HEK293 (cell line): ENCODE results near the gene GHRH.

ENCODE experiments used
- CTCF ChIA-PET: fragments of 350-600 bp; formaldehyde crosslinking; extraction: SDS; loops from one replicate; lab custom pipeline; 2021; ENCODE audit warnings: antibody characterized with exemption; lab: Yijun Ruan, JAX
- POLR2A ChIA-PET: fragments of 300-600 bp; formaldehyde crosslinking; extraction: SDS; loops from one replicate; lab custom pipeline; 2020; ENCODE audit warnings: antibody characterized with exemption, inconsistent platforms; lab: Yijun Ruan, JAX
- H3K27ac ChIP-seq: fragments of 200-500 bp; sonication (Bioruptor generic); 2 replicates; pipeline ENCODE4 v1.5.1; 2014; ENCODE audit warnings: low read depth, low read length, control low read depth, inconsistent platforms; ENCODE audit errors: extremely low read depth
- H3K36me3 ChIP-seq, 2 experiments: fragments of 200-500 bp in 1 of 2; sonication (Bioruptor generic) in 1 of 2; 1 replicate in 1 of 2; 2 replicates in 1 of 2; pipeline ENCODE4 v1.5.1; 2014 to 2017; ENCODE audit warnings: inconsistent platforms in 2 of 2, low read length in 2 of 2; ENCODE audit not compliant: control insufficient read depth in 2 of 2, insufficient read depth in 1 of 2
- H3K4me1 ChIP-seq: fragments of 200-500 bp; sonication (Bioruptor generic); 2 replicates; pipeline ENCODE4 v1.5.1; 2014; ENCODE audit warnings: mild to moderate bottlenecking, low read length, inconsistent platforms; ENCODE audit not compliant: control insufficient read depth, insufficient read depth
- H3K4me3 ChIP-seq: 2 replicates; pipeline ENCODE4 v1.5.1; 2011; ENCODE audit warnings: low read depth, mild to moderate bottlenecking, control low read depth, low read length, moderate library complexity
- H3K9me3 ChIP-seq: fragments of 200-500 bp; sonication (Bioruptor generic); 2 replicates; pipeline ENCODE4 v1.5.1; 2014; ENCODE audit warnings: low read depth, low read length, inconsistent platforms; ENCODE audit not compliant: control insufficient read depth, insufficient read depth
- ATF2 ChIP-seq: fragments of 450-650 bp; formaldehyde crosslinking; IDR thresholded peaks from 2 replicates; pipeline ENCODE4 v1.5.1; 2016; ENCODE audit warnings: missing biosample characterization, missing genetic modification characterization, low read depth
- EGR2 ChIP-seq: fragments of 450-650 bp; formaldehyde crosslinking; IDR thresholded peaks from 2 replicates; pipeline ENCODE4 v1.5.1; 2016; ENCODE audit warnings: low read depth, missing biosample characterization, missing genetic modification characterization
- GLIS1 ChIP-seq: fragments of 450-650 bp; formaldehyde crosslinking; IDR thresholded peaks from 2 replicates; pipeline ENCODE4 v1.5.1; 2016; ENCODE audit warnings: missing biosample characterization, missing genetic modification characterization
- SCRT2 ChIP-seq: fragments of 450-650 bp; formaldehyde crosslinking; IDR thresholded peaks from 2 replicates; pipeline ENCODE4 v1.5.1; 2016; ENCODE audit warnings: missing biosample characterization, missing genetic modification characterization
- SP2 ChIP-seq: fragments of 450-650 bp; formaldehyde crosslinking; IDR thresholded peaks from 2 replicates; pipeline ENCODE4 v1.5.1; 2016; ENCODE audit warnings: missing biosample characterization, missing genetic modification characterization
- TSHZ1 ChIP-seq: fragments of 450-650 bp; formaldehyde crosslinking; IDR thresholded peaks from 2 replicates; pipeline ENCODE4 v1.5.1; 2016; ENCODE audit warnings: missing biosample characterization, missing genetic modification characterization, borderline replicate concordance
- ZBTB21 ChIP-seq: fragments of 450-650 bp; formaldehyde crosslinking; IDR thresholded peaks from 2 replicates; pipeline ENCODE4 v1.5.1; 2017; ENCODE audit warnings: missing biosample characterization, missing genetic modification characterization
- ZBTB48 ChIP-seq: fragments of 450-650 bp; formaldehyde crosslinking; IDR thresholded peaks from 2 replicates; pipeline ENCODE4 v1.5.1; 2016; ENCODE audit warnings: missing biosample characterization, missing genetic modification characterization
- ZBTB8A ChIP-seq: fragments of 450-650 bp; formaldehyde crosslinking; IDR thresholded peaks from 2 replicates; pipeline ENCODE4 v1.5.1; 2016; ENCODE audit warnings: missing biosample characterization, missing genetic modification characterization
- ZNF10 ChIP-seq: fragments of 450-650 bp; formaldehyde crosslinking; IDR thresholded peaks from 2 replicates; pipeline ENCODE4 v1.5.1; 2017; ENCODE audit warnings: missing biosample characterization, missing genetic modification characterization
- ZNF146 ChIP-seq: fragments of 450-650 bp; formaldehyde crosslinking; IDR thresholded peaks from 2 replicates; pipeline ENCODE4 v1.5.1; 2016; ENCODE audit warnings: missing biosample characterization, missing genetic modification characterization
- ZNF18 ChIP-seq: fragments of 450-650 bp; formaldehyde crosslinking; IDR thresholded peaks from 2 replicates; pipeline ENCODE4 v1.5.1; 2016; ENCODE audit warnings: missing biosample characterization, missing genetic modification characterization
- ZNF211 ChIP-seq: fragments of 450-650 bp; formaldehyde crosslinking; IDR thresholded peaks from 2 replicates; pipeline ENCODE4 v1.5.1; 2016; ENCODE audit warnings: low read depth, missing biosample characterization, missing genetic modification characterization
- ZNF24 ChIP-seq: fragments of 450-650 bp; formaldehyde crosslinking; IDR thresholded peaks from 2 replicates; pipeline ENCODE4 v1.5.1; 2016; ENCODE audit warnings: missing biosample characterization, missing genetic modification characterization
- ZNF26 ChIP-seq: fragments of 450-650 bp; formaldehyde crosslinking; IDR thresholded peaks from 2 replicates; pipeline ENCODE4 v1.5.1; 2016; ENCODE audit warnings: missing biosample characterization, missing genetic modification characterization
- ZNF280D ChIP-seq: fragments of 450-650 bp; formaldehyde crosslinking; IDR thresholded peaks from 2 replicates; pipeline ENCODE4 v1.5.1; 2016; ENCODE audit warnings: missing biosample characterization, missing genetic modification characterization
- ZNF37A ChIP-seq: fragments of 450-650 bp; IDR thresholded peaks from 2 replicates; pipeline ENCODE4 v1.5.1; 2018; ENCODE audit warnings: missing biosample characterization, missing genetic modification characterization
- ZNF426 ChIP-seq: fragments of 450-650 bp; formaldehyde crosslinking; IDR thresholded peaks from 2 replicates; pipeline ENCODE4 v1.5.1; 2017; ENCODE audit warnings: missing biosample characterization, missing genetic modification characterization, mild to moderate bottlenecking, inconsistent platforms, moderate library complexity
- ZNF433 ChIP-seq: fragments of 450-650 bp; formaldehyde crosslinking; IDR thresholded peaks from 2 replicates; pipeline ENCODE4 v1.5.1; 2016; ENCODE audit warnings: missing biosample characterization, missing genetic modification characterization, low read depth
- ZNF561 ChIP-seq: fragments of 450-650 bp; IDR thresholded peaks from 2 replicates; pipeline ENCODE4 v1.5.1; 2018; ENCODE audit warnings: missing biosample characterization, missing genetic modification characterization, borderline replicate concordance
- ZNF664 ChIP-seq: fragments of 450-650 bp; formaldehyde crosslinking; IDR thresholded peaks from 2 replicates; pipeline ENCODE4 v1.5.1; 2016; ENCODE audit warnings: missing biosample characterization, missing genetic modification characterization
- ZNF670 ChIP-seq: fragments of 450-650 bp; formaldehyde crosslinking; IDR thresholded peaks from 2 replicates; pipeline ENCODE4 v1.5.1; 2016; ENCODE audit warnings: missing biosample characterization, missing genetic modification characterization, low read depth
- ZNF768 ChIP-seq: fragments of 450-650 bp; formaldehyde crosslinking; IDR thresholded peaks from 2 replicates; pipeline ENCODE4 v1.5.1; 2018; ENCODE audit warnings: missing biosample characterization, mild to moderate bottlenecking, missing genetic modification characterization
- ZNF837 ChIP-seq: fragments of 450-650 bp; formaldehyde crosslinking; IDR thresholded peaks from 2 replicates; pipeline ENCODE4 v1.5.1; 2016; ENCODE audit warnings: missing biosample characterization, missing genetic modification characterization
- ZSCAN30 ChIP-seq: fragments of 450-650 bp; IDR thresholded peaks from 2 replicates; pipeline ENCODE4 v1.5.1; 2018; ENCODE audit warnings: missing biosample characterization, mild to moderate bottlenecking, missing genetic modification characterization, moderate library complexity

The GHRH gene

GRCh38 chr20:37237656-37238055 is 24.0 kb downstream of the GHRH start:
- POLR2A ChIA-PET: no interaction called here
- Histone ChIP-seq H3K36me3 (peaks cover 49 to 98% of the 10 kb centered on the region in 2 experiments), H3K4me3 (no peak overlapping the region), H3K27ac (no peak overlapping the region), H3K4me1 (no peaks in the 10 kb centered on the region), H3K9me3 (no peaks in the 10 kb centered on the region)
- CTCF ChIA-PET: no interaction called here
- TF ChIP-seq ZNF211 (tag by site-specific recombination) (no peak), ZNF426 (tag by site-specific recombination) (no peak), SP2 (no peak), ZSCAN30 (no peak), TSHZ1 (no peak), SCRT2 (tag by site-specific recombination) (no peak), ZBTB21 (no peak), ZNF837 (no peak), ZNF664 (tag by site-specific recombination) (no peak), ZBTB8A (tag by site-specific recombination) (no peak), ZNF561 (no peak), ZBTB48 (tag by site-specific recombination) (no peak), ZNF768 (no peak), ZNF37A (tag by site-specific recombination) (no peak), ATF2 (tag by site-specific recombination) (no peak), ZNF280D (tag by site-specific recombination) (no peak), EGR2 (no peak), ZNF24 (tag by site-specific recombination) (no peak)

GRCh38 chr20:37236462-37236861 is 25.2 kb downstream of the GHRH start:
- H3K36me3 ChIP-seq: peaks cover 51 to 98% of the 10 kb centered on the region in 2 experiments
- no peak overlapping the region for H3K27ac ChIP-seq
- H3K9me3 ChIP-seq: no peaks in the 10 kb centered on the region
- no peaks in the 10 kb centered on the region for H3K4me1 ChIP-seq
- ChIA-PET POLR2A (no interaction called here), CTCF (interaction anchor here (0.5 to 0.8 kb wide), 5 partner anchors 11 to 328 kb away, joined by 3 to 6 read pairs (median 3); no protein-coding TSS in a partner anchor)
- H3K4me3 ChIP-seq: no peak overlapping the region
- no peak for TF ChIP-seq ZNF18 (tag by site-specific recombination)
- no peak for TF ChIP-seq GLIS1 (tag by site-specific recombination)
- no peak for TF ChIP-seq ZNF433 (tag by site-specific recombination)
- no peak for TF ChIP-seq ZNF26
- TF ChIP-seq ZNF664 (tag by site-specific recombination): no peak
- no peak for TF ChIP-seq ZNF670
- TF ChIP-seq ZNF10 (tag by site-specific recombination): no peak
- TF ChIP-seq EGR2: no peak
- TF ChIP-seq ZNF146: no peak
